ENCODE data around the gene DHX8.

DHX8 gene

DNA sequence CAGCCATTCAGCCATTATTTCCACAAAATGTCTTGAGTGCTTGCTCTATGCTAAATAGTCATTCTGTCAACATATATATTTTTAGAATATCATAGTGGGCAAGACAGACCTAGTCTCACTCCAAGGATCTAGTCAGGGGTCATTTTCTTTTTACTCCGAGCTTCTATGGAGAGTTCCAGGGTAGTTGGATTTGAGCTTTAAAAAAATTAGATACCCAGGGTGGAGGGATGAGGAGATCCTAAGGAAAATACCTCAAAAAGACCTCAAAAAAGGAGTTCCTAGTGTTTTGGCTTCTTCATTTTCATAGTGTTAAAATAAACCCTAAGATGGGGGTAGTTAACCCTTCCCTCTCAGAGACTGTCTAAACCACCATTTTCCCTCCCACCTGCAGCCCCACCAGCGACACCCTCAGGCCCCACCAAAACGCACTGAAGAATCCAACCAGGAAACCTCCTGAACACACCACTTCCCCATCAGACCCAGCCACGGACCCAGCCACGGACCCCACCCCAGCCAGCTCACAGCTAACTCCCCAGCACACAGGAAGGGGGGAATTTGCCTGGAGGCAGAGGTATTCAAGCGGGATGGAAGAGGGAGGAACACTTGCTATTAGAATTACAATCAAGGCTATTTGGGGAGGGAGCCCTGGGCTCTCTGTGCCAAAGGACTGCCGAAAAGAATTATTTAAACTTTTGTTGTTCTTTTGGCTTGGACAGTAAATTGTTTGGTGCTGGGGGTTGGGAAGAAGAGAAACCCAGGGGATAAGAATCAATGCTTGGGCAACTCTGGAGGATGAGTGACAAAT, 60.2 kb downstream of the DHX8 start:
- peak overlapping the region; percentile 75; the same call in 1 of the 2 replicates for H3K27ac ChIP-seq
- no peak for TF ChIP-seq ZFX (IDR thresholded peaks at IDR 0.05; ENCODE audit: borderline replicate concordance)
- TF ChIP-seq, protein P1, sequence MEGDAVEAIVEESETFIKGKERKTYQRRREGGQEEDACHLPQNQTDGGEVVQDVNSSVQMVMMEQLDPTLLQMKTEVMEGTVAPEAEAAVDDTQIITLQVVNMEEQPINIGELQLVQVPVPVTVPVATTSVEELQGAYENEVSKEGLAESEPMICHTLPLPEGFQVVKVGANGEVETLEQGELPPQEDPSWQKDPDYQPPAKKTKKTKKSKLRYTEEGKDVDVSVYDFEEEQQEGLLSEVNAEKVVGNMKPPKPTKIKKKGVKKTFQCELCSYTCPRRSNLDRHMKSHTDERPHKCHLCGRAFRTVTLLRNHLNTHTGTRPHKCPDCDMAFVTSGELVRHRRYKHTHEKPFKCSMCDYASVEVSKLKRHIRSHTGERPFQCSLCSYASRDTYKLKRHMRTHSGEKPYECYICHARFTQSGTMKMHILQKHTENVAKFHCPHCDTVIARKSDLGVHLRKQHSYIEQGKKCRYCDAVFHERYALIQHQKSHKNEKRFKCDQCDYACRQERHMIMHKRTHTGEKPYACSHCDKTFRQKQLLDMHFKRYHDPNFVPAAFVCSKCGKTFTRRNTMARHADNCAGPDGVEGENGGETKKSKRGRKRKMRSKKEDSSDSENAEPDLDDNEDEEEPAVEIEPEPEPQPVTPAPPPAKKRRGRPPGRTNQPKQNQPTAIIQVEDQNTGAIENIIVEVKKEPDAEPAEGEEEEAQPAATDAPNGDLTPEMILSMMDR (IDR thresholded peaks at IDR 0.05) = no peak

DNA sequence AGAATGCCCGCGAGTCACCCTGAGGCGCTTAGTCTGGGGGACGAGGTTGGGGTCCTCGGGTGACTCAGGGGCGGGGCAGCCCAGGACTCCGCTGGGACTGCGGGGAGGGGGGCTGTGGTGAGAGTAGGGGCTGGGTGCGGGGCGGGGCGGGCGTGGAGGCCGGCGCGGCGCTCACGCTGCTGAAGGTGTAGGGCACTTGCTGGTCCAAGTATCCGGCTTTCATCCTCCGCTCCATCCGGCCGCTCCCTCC, 61.5 kb downstream of the DHX8 start:
- TF ChIP-seq, protein P1 (IDR thresholded peaks at IDR 0.05) = no peak
- TF ChIP-seq ZFX (IDR thresholded peaks at IDR 0.05; ENCODE audit: borderline replicate concordance) = no peak
- H3K27ac ChIP-seq = peak overlapping the region; percentile 75

DNA sequence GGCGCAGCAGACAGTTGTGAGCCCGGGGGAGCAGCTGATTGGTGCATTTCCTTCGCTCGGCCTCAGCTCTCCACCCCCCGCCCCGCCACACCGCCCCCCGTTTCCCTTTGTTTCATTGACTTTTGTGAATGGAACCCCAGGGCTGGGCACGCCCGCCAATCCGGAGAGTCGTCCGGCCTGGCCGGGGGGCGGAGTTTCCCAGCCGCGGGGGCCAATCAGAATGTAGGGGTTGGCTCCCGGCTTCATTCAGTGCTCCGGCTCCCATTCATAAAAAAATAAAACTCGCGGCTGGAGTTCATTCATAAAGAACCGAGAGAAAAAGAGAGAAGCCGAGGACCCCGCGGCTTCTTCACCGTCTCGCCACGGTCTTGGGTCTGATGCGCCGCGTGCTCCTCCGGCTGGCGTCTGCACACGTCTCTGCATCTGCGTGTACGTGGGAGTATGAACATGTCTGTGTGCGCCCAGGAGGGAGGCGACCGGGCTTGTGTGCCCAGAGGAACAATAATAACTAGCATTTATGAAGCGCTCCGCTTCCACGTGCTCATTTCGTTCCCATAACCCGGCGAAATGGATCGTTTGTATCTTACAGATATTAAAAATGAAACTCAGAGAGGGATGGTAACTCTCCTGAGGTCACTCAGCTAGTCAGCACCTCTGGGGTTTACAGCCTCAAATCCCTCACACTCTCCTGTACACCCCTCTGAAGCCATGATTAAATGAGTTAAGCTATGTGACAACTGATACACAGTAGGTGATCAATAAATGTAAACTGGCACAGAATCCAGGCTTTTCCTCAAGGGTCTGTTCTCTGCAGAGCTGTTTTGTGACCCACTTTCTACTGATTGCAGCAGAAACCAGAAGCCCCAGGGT, 62.8 kb downstream of the DHX8 start, which contains the start of gene ETV4:
Gene ETV4 (minus strand): TSS at position 22 of the 870 bp plus-strand sequence. CDS start 723 bp downstream, outside the sequence.
- TF ChIP-seq, protein P1 (IDR thresholded peaks at IDR 0.05) = no peak
- no peak for TF ChIP-seq ZFX (IDR thresholded peaks at IDR 0.05; ENCODE audit: borderline replicate concordance)
- peak within 1 kb of the TSS; percentile 75 for H3K27ac ChIP-seq

DNA sequence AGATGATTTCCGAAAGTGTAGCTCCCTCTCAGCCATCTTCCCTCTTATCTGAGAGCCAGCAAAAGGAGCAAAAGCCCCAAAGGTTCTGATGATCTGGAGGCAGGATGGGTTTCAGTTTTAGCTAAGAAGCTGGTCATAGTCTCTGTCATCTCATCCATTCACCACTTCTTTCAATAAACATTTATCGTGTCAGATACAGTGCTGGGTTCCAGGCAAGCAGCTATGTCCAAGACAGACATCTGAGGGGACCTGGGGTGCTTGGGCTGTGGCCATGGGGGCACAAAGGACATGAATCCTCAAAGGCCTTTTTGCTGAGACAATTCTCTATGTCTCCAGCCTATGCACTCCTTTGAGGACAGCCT, 63.4 kb downstream of the DHX8 start:
- no peak for TF ChIP-seq ZFX (IDR thresholded peaks at IDR 0.05; ENCODE audit: borderline replicate concordance)
- TF ChIP-seq, protein P1 (IDR thresholded peaks at IDR 0.05) = no peak
- no peak overlapping the region for H3K27ac ChIP-seq

DNA sequence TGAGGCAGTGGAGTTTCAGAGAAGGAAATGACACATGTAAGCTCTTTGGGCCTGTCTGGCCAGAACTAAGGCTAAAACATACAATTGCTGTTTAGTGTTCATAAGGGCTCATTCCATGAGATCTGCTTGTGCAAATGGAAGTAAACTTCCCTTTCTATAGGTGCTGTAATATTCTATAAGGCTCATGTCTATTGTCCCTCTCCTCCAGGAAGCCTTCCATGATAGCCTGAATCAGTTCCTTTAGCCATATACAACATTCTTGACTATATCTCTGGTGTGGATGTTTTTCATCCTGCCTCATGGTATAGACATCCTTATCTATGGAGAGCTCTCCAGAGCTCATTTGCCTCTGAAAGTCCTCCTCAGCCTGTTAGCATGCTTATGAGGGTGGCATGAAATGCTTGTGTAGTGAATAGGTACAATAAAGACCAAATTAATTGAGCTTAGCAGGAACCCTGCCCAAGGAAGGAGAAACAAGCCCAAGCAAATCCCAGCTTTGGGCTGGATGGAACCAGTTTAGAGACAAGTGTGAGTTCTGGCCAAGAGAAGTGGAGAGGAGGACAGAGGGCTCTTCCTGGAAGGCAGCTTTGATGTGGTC, 64.0 kb downstream of the DHX8 start:
- no peak overlapping the region for H3K27ac ChIP-seq
- TF ChIP-seq, protein P1 (IDR thresholded peaks at IDR 0.05) = no peak
- TF ChIP-seq ZFX (IDR thresholded peaks at IDR 0.05; ENCODE audit: borderline replicate concordance) = no peak

DNA sequence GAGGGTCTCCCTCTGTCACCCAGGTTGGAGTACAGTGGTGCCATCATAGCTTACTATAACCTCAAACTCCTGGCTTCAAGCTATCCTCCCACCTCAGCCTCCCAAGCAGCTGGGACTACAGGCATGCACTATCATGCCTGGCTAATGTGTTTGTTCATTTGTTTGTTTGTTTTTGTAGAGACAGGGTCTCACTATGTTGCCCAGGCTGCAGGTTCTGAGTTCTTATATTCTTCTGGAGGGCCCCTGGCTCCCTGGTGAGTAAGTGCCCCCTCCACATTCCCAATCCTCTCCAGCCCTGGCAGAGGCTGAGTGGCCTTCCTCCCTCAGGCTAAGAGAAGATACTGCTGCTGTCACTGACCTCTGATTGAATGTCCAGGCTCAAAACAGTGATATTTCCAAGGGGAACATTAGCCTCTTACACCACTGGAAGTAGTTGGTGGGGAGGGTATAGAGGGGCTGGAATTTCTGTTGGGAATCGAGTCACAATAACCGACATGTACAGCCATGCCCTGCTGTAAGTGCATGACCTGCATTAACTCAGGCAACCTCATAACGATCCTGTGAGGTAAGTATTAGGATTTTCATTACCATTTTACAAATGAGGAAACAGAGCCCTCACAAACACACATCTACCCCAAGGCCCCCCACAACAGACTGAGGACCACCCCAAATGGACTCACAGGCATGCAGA, 65.1 kb downstream of the DHX8 start:
- TF ChIP-seq, protein P1 (IDR thresholded peaks at IDR 0.05) = no peak
- no peak for TF ChIP-seq ZFX (IDR thresholded peaks at IDR 0.05; ENCODE audit: borderline replicate concordance)
- no peak overlapping the region for H3K27ac ChIP-seq

Data from 22Rv1 (cell line).